H1 (cell line): ENCODE measurements around the gene ATG5. TPM values are rescaled to one million over a fixed set of nuclear protein-coding genes. Genes with fewer than 3 reads are reported as not detected.

ENCODE experiments used
- CTCF ChIA-PET: fragments of 300-600 bp; sonication (Branson Sonifier 250); formaldehyde crosslinking; loops from one replicate; lab custom pipeline; 2021; ENCODE audit not compliant: partially characterized antibody; lab: Charles Lee
- POLR2A ChIA-PET: fragments of 300-600 bp; sonication (Branson Sonifier 250); formaldehyde crosslinking; loops from one replicate; lab custom pipeline; 2021; ENCODE audit warnings: inconsistent platforms; ENCODE audit not compliant: partially characterized antibody; lab: Charles Lee
- DNase-seq, 2 experiments: peaks; one replicate each; pipeline versions ENCODE4 v3.0.0 to v3.0.0-alpha.2; 2010 to 2022; ENCODE audit warnings: low spot score in 2 of 2, low read depth in 1 of 2, mixed read lengths in 1 of 2
- FAIRE-seq: peaks from 2 replicates; lab custom pipeline; 2011; peaks lifted over from hg19 to GRCh38; lab: Jason Lieb, UNC
- H2AFZ ChIP-seq: 2 replicates; pipeline ENCODE4 v1.8.1; 2012; ENCODE audit warnings: low read length, inconsistent platforms
- H2AK5ac ChIP-seq: 2 replicates; pipeline ENCODE4 v1.6.1; 2013; ENCODE audit warnings: low read depth, low read length
- H2BK120ac ChIP-seq: replicated peaks from 2 replicates; pipeline ENCODE3; 2013; ENCODE audit warnings: low read depth, low read length, inconsistent platforms
- H2BK12ac ChIP-seq: 2 replicates; pipeline ENCODE4 v1.6.1; 2013; ENCODE audit warnings: low read depth, low read length
- H2BK15ac ChIP-seq: 2 replicates; pipeline ENCODE4 v1.6.1; 2013; ENCODE audit warnings: low read length
- H2BK20ac ChIP-seq: 2 replicates; pipeline ENCODE4 v1.6.1; 2013; ENCODE audit warnings: low read length
- H2BK5ac ChIP-seq: 2 replicates; pipeline ENCODE4 v1.6.1; 2013; ENCODE audit warnings: low read depth, low read length
- H3K14ac ChIP-seq: 2 replicates; pipeline ENCODE4 v1.6.1; 2013; ENCODE audit warnings: inconsistent platforms; ENCODE audit not compliant: insufficient read length
- H3K18ac ChIP-seq: 2 replicates; pipeline ENCODE4 v1.6.1; 2013; ENCODE audit warnings: low read length; ENCODE audit errors: extremely low read depth
- H3K23ac ChIP-seq: 2 replicates; pipeline ENCODE4 v1.6.1; 2013; ENCODE audit warnings: inconsistent platforms; ENCODE audit not compliant: insufficient read length
- H3K23me2 ChIP-seq: 2 replicates; pipeline ENCODE4 v1.6.1; 2013; ENCODE audit warnings: low read depth, low read length
- H3K27ac ChIP-seq: 2 replicates; pipeline ENCODE4 v1.6.1; 2011; ENCODE audit warnings: low read depth, low read length, inconsistent platforms
- H3K27me3 ChIP-seq, 4 experiments: replicated peaks in 1 of 4; 1 replicate in 1 of 4; 2 replicates in 3 of 4; pipeline versions ENCODE4 v1.6.1 to v1.8.1; 2011 to 2013; ENCODE audit warnings: low read length in 3 of 4, mild to moderate bottlenecking in 3 of 4, inconsistent platforms in 2 of 4, mixed read lengths in 2 of 4, moderate library complexity in 1 of 4; ENCODE audit not compliant: control insufficient read depth in 3 of 4, insufficient read depth in 3 of 4; ENCODE audit errors: extremely low read depth in 1 of 4
- H3K36me3 ChIP-seq, 4 experiments: 2 replicates each; pipeline versions ENCODE4 v1.6.1 to v1.8.1; 2011 to 2013; ENCODE audit warnings: mild to moderate bottlenecking in 4 of 4, low read length in 3 of 4, moderate library complexity in 2 of 4, control low read depth in 1 of 4, inconsistent platforms in 1 of 4; ENCODE audit not compliant: insufficient read depth in 4 of 4, control insufficient read depth in 2 of 4
- H3K4ac ChIP-seq: replicated peaks from 2 replicates; pipeline ENCODE3; 2013; ENCODE audit warnings: low read length, low read depth, mixed read lengths, inconsistent platforms; ENCODE audit not compliant: insufficient read length
- H3K4me1 ChIP-seq, 4 experiments: replicated peaks in 1 of 4; 1 replicate in 1 of 4; 2 replicates in 3 of 4; pipeline versions ENCODE4 v1.6.1 to v1.8.1; 2011 to 2013; ENCODE audit warnings: low read length in 3 of 4, inconsistent platforms in 2 of 4, mixed read lengths in 1 of 4; ENCODE audit not compliant: insufficient read depth in 4 of 4, control insufficient read depth in 3 of 4
- H3K4me2 ChIP-seq, 2 experiments: 2 replicates each; pipeline versions ENCODE4 v1.6.1 to v1.8.1; 2011 to 2013; ENCODE audit warnings: low read depth in 2 of 2, low read length in 2 of 2, control low read depth in 1 of 2, inconsistent platforms in 1 of 2, mild to moderate bottlenecking in 1 of 2; ENCODE audit not compliant: insufficient read depth in 1 of 2
- H3K4me3 ChIP-seq, 4 experiments: fragments of 200-600, 300-600 bp in 1 of 4; sonication (generic), shearing (Covaris generic), sonication (Bioruptor Twin) in 1 of 4; 2 replicates each; pipeline versions ENCODE4 v1.5.1 to v1.8.1; 2011 to 2016; ENCODE audit warnings: low read length in 4 of 4, low read depth in 3 of 4, control low read depth in 2 of 4, inconsistent platforms in 2 of 4, mild to moderate bottlenecking in 2 of 4, mixed read lengths in 1 of 4, moderate library complexity in 1 of 4; ENCODE audit not compliant: insufficient read depth in 2 of 4; ENCODE audit errors: extremely low read depth in 1 of 4
- H3K56ac ChIP-seq: replicated peaks from 2 replicates; pipeline ENCODE3; 2013; ENCODE audit warnings: low read depth, mild to moderate bottlenecking, mixed read lengths, low read length, inconsistent platforms; ENCODE audit not compliant: insufficient read length
- H3K79me1 ChIP-seq: 2 replicates; pipeline ENCODE4 v1.6.1; 2013; ENCODE audit warnings: low read depth, low read length, control low read depth
- H3K79me2 ChIP-seq, 2 experiments: 2 replicates each; pipeline versions ENCODE4 v1.6.1 to v1.8.1; 2012 to 2013; ENCODE audit warnings: low read length in 2 of 2, mild to moderate bottlenecking in 2 of 2, inconsistent platforms in 1 of 2; ENCODE audit not compliant: insufficient read depth in 2 of 2, control insufficient read depth in 1 of 2
- H3K9ac ChIP-seq, 4 experiments: replicated peaks in 1 of 4; 1 replicate in 1 of 4; 2 replicates in 3 of 4; pipeline versions ENCODE4 v1.6.1 to v1.8.1; 2011 to 2013; ENCODE audit warnings: low read depth in 3 of 4, low read length in 3 of 4, control low read depth in 2 of 4, mild to moderate bottlenecking in 2 of 4, moderate library complexity in 2 of 4, inconsistent platforms in 1 of 4; ENCODE audit errors: extremely low read depth in 1 of 4
- H3K9me3 ChIP-seq, 2 experiments: 2 replicates each; pipeline versions ENCODE4 v1.6.1 to v1.8.1; 2012 to 2013; ENCODE audit warnings: mild to moderate bottlenecking in 2 of 2, moderate library complexity in 2 of 2, control low read depth in 1 of 2, inconsistent platforms in 1 of 2, low read depth in 1 of 2, low read length in 1 of 2, mixed read lengths in 1 of 2; ENCODE audit not compliant: insufficient read depth in 2 of 2
- H4K20me1 ChIP-seq, 2 experiments: replicated peaks in 1 of 2; 2 replicates each; pipeline versions ENCODE3 to v1.8.1; 2011 to 2013; ENCODE audit warnings: inconsistent platforms in 2 of 2, low read length in 2 of 2, mild to moderate bottlenecking in 1 of 2; ENCODE audit not compliant: insufficient read depth in 2 of 2, control insufficient read depth in 1 of 2
- H4K5ac ChIP-seq: 2 replicates; pipeline ENCODE4 v1.6.1; 2013; ENCODE audit warnings: low read length, low read depth, mixed read lengths, inconsistent platforms; ENCODE audit not compliant: insufficient read length
- H4K8ac ChIP-seq: 2 replicates; pipeline ENCODE4 v1.8.0; 2013; ENCODE audit warnings: mild to moderate bottlenecking, moderate library complexity, low read length, inconsistent platforms; ENCODE audit not compliant: insufficient read depth; ENCODE audit errors: extremely low read depth
- H4K91ac ChIP-seq: replicated peaks from 2 replicates; pipeline ENCODE3; 2013; ENCODE audit warnings: low read length, mixed read lengths, inconsistent platforms; ENCODE audit not compliant: insufficient read length
- CBX8 ChIP-seq: fragments of 300-800, 300-1000 bp; sonication (generic); IDR thresholded peaks from 2 replicates; pipeline ENCODE4 v1.7.1; 2016; ENCODE audit warnings: low read depth, low read length, borderline replicate concordance
- SRF ChIP-seq: IDR thresholded peaks from 2 replicates; pipeline ENCODE4 v1.6.1; 2011; ENCODE audit warnings: mild to moderate bottlenecking, low read depth, low read length, moderate library complexity
- TCF12 ChIP-seq: IDR thresholded peaks from 2 replicates; pipeline ENCODE4 v1.6.1; 2011; ENCODE audit warnings: low read depth, mild to moderate bottlenecking, low read length
- YY1 ChIP-seq: IDR thresholded peaks from 2 replicates; pipeline ENCODE4 v1.6.1; 2011; ENCODE audit warnings: low read depth, mild to moderate bottlenecking, low read length
- WGBS, 2 experiments: shearing (Covaris generic) in 1 of 2; methylation state at CpG; one replicate each; pipeline versions ENCODE4 v1.1.6 to v1.1.7; 2013 to 2015; ENCODE audit warnings: low lambda C conversion rate in 2 of 2, mixed read lengths in 2 of 2, inconsistent platforms in 1 of 2, low coverage in 1 of 2, missing lambda C conversion rate in 1 of 2; ENCODE audit not compliant: insufficient replicate concordance in 2 of 2, insufficient coverage in 1 of 2, insufficient read length in 1 of 2; ENCODE audit errors: extremely low coverage in 1 of 2, missing lambda C conversion rate in 1 of 2; 5-methylcytosine and 5-hydroxymethylcytosine counted together
- polyA plus RNA-seq, 7 experiments: library from polyadenylated mRNA; depleted of rRNA in 3 of 7; stranded (reverse) in 5 of 7; unstranded in 2 of 7; fragments of >200 nt in 5 of 7; fragments of 200-250 nt in 2 of 7; gene quantifications; 1 replicate in 5 of 7; 2 replicates in 1 of 7; 4 replicates in 1 of 7; pipeline versions ENCODE4 v1.2.1 to v1.2.3, GENCODE V29; 2011 to 2013; ENCODE audit warnings: missing spikeins in 2 of 7, mixed read lengths in 2 of 7
- total RNA-seq: library from RNA; stranded (reverse); fragmentation: NEBNext Ultra II Directional; extraction: Animal tissue kit (Norgen Biotek cat#: 25700); gene quantifications from 2 replicates; pipeline ENCODE4 v1.2.1, GENCODE V29; 2021
- TF ChIP-seq, protein P1 (sequence below), 3 experiments: IDR thresholded peaks; 1 replicate in 2 of 3; 2 replicates in 1 of 3; pipeline versions ENCODE4 v1.5.1 to v1.6.1; 2011; ENCODE audit warnings: low read length in 3 of 3, mild to moderate bottlenecking in 3 of 3, inconsistent platforms in 2 of 3, low read depth in 1 of 3, moderate library complexity in 1 of 3; ENCODE audit not compliant: insufficient read depth in 1 of 3; ENCODE audit errors: control extremely low read depth in 1 of 3

Gene ATG5
- total and polyA plus RNA-seq, 2 of the 8 experiments (the other 6 are each of a cell fraction or from before 2014, with no cell fraction given): 18.2 to 39.0 TPM

DNA sequence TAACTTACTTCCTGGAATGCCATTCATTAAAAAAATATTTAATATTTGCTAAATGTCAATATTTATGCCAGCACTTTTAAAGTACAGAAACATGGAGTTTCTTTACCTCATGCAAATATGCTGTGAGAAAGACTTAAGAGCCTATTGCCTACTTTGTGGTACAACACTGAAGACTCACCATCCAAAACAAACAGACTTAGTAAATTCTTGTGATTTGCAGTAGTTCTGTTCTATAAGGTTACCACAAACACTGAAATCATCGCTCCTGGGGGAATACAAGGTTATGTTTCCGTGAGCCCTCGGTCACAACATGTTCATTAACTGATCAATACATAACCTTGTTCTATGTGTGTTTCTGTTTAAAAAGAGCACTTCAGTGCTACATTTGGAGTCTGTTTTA lies 78.3 kb downstream of the ATG5 start:
- no peak overlapping the region for H2BK12ac ChIP-seq
- H3K18ac ChIP-seq: no peak overlapping the region
- H3K9ac ChIP-seq: no peak overlapping the region
- H3K4me1 ChIP-seq: peaks cover 0 to 3% (median 0%) of the 10 kb centered on the region in 4 experiments; a peak in 2 of 7 replicates
- no peak overlapping the region for H2BK5ac ChIP-seq
- H3K27ac ChIP-seq: no peak overlapping the region
- no peak for FAIRE-seq
- H3K4me3 ChIP-seq: no peak overlapping the region
- H3K9me3 ChIP-seq: no peaks in the 10 kb centered on the region
- no peak overlapping the region for H3K4me2 ChIP-seq
- H3K23me2 ChIP-seq: peaks cover 2% of the 10 kb centered on the region; the same call in 1 of the 2 replicates
- 96% methylated on average over 3 of the region's 3 CpGs; no CpG with 5 or more reads in 1 of the 2 experiments for WGBS, 2 experiments
- TF ChIP-seq SRF (no peak), CBX8 (no peak), YY1 (no peak), TCF12 (no peak)
- TF ChIP-seq, protein P1, sequence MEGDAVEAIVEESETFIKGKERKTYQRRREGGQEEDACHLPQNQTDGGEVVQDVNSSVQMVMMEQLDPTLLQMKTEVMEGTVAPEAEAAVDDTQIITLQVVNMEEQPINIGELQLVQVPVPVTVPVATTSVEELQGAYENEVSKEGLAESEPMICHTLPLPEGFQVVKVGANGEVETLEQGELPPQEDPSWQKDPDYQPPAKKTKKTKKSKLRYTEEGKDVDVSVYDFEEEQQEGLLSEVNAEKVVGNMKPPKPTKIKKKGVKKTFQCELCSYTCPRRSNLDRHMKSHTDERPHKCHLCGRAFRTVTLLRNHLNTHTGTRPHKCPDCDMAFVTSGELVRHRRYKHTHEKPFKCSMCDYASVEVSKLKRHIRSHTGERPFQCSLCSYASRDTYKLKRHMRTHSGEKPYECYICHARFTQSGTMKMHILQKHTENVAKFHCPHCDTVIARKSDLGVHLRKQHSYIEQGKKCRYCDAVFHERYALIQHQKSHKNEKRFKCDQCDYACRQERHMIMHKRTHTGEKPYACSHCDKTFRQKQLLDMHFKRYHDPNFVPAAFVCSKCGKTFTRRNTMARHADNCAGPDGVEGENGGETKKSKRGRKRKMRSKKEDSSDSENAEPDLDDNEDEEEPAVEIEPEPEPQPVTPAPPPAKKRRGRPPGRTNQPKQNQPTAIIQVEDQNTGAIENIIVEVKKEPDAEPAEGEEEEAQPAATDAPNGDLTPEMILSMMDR (IDR thresholded peaks at IDR 0.05; ENCODE audit: control extremely low read depth in 1 of 3, insufficient read depth in 1 of 3, low read depth in 1 of 3, low read length in 3 of 3): no peak
- H3K79me2 ChIP-seq: peaks cover 0 to 4% of the 10 kb centered on the region in 2 experiments; a peak in 2 of 4 replicates
- H4K91ac ChIP-seq: no peak overlapping the region
- no peak overlapping the region for H3K4ac ChIP-seq
- peaks cover 0 to 11% (median 3%) of the 10 kb centered on the region in 4 experiments; a peak in 6 of 8 replicates for H3K36me3 ChIP-seq
- no peaks in the 10 kb centered on the region for H3K27me3 ChIP-seq
- no peak overlapping the region for H4K5ac ChIP-seq
- no peak overlapping the region for H3K14ac ChIP-seq
- no peak overlapping the region for H2BK15ac ChIP-seq
- H4K8ac ChIP-seq: no peak overlapping the region
- no peak overlapping the region for H2BK120ac ChIP-seq
- no peak overlapping the region for H3K23ac ChIP-seq
- DNase-seq: no peak
- ChIA-PET CTCF (no interaction called here), POLR2A (no interaction called here)
- H3K79me1 ChIP-seq: no peaks in the 10 kb centered on the region; the same call in 1 of the 2 replicates
- H3K56ac ChIP-seq: no peak overlapping the region
- H2AFZ ChIP-seq: no peak overlapping the region
- H2BK20ac ChIP-seq: no peak overlapping the region
- H2AK5ac ChIP-seq: no peak overlapping the region
- peaks cover 1% of the 10 kb centered on the region in 2 experiments for H4K20me1 ChIP-seq
